GM18507 (cell line): ENCODE measurements around the gene CACNA1C.
"Not testable (repeated sequence)": the region's sequence is repeated elsewhere in the genome, so short reads cannot be mapped to it uniquely, and the experiment has no call there.

ENCODE experiments used
- DNase-seq: peaks from one replicate; pipeline ENCODE4 v3.0.0; 2011; ENCODE audit warnings: low read depth; ENCODE audit not compliant: insufficient read length; ENCODE audit errors: extremely low spot score
- FAIRE-seq: peaks from 2 replicates; lab custom pipeline; 2011; peaks lifted over from hg19 to GRCh38; lab: Jason Lieb, UNC

The CACNA1C gene

DNA sequence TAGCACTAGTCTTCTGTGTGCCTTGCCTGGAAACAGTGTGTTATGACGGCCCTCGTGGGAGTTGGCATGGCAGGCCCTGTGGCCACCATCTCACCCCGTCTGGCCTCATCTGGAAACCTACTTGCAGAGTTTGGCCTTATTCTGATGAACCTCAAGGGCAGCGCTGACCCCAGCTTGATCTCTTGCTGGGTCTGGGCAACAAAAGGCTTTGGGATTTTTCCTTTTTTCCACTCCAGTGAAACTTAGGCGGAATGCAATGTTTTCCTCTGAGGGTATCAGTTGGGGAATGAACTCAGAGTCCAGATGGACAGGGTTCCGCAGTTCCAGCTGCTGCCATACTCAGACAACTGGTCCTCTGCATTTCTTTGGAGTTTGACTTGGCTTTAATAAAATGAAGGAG lies 15.9 kb downstream of the CACNA1C start:
- no peak for DNase-seq
- no peak for FAIRE-seq

DNA sequence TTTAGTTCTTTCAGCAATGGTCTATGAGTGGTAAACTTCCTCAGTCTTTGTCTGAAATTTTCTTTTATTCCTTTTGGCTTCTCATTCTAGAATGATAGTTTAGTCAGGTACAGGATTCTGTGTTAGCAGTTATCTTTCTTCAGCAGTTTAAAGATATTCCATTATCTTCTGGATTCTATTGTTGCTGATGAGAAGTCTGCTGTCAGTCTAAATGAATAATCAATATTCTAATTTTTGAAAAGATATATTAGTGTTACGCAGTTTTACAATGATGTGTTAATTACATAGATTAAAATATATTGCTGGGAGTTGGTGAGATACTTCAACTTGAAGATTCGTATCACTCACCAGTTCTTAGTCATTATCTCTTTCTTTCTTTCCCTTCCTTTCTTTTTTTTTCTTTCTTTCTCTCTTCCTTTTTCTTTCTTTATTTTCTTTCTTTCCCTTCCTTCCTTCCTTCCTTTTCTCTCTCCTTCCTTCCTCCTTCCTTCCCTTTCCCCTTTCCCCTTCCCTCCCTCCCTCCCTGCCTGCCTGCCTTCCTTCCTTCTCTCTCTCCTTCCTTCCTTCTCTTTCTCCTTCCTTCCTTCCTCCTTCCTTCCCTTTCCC lies 17.8 kb downstream of the CACNA1C start:
- FAIRE-seq = no peak
- no peak for DNase-seq

- DNase-seq (no peak), FAIRE-seq (no peak)
Observed at GRCh38 chr12:2074792-2075191, 22.0 kb downstream of the CACNA1C start.

GRCh38 chr12:2075508-2076195 lies 22.9 kb downstream of the CACNA1C start:
- no peak for FAIRE-seq

GRCh38 chr12:2076196-2076570 lies 23.4 kb downstream of the CACNA1C start:
- FAIRE-seq (no peak), DNase-seq (no peak)

More at GRCh38 chr12:2075508-2076195, 22.9 kb downstream of the CACNA1C start:
- DNase-seq = no peak

GRCh38 chr12:2076728-2077127 lies 23.9 kb downstream of the CACNA1C start:
- DNase-seq (no peak), FAIRE-seq (no peak)

DNA sequence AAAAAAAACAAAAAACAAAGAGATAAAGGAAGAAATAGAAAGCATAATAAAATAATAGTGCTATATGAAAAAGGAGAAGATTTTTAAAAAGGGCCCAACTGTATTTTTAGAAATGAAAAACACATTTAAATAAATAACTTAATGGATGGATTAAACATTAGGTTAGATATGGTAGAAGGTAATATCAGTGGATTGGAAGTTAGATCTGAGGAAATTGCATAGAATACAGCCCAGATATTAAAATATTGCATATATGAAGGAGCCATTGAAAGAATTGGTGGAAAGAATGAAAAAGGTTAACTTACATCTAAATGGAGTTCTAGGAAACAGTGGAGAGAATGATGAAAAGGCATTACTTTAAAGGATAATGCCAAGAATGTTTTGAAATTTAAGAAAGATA lies 27.8 kb downstream of the CACNA1C start:
- DNase-seq (no peak), FAIRE-seq (no peak)

DNA sequence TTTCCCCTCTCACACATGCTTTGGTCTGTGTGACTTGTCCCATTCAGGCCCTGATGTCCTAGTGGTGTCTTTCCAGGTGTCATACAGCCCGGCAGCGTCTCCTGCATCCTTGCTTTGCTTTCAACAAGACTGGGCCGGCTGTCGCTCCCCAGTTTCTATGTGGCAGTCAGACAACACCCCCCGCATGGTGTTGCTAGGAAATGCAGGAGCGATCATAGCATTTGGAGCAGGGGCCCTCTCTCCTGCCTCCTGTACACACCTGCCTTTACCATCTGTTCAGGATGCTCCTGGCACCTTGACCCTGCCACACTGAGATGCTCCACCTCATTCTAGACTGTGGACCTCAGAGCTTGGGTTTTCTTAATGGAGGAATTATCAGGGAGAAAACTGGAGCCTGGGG lies 29.5 kb downstream of the CACNA1C start:
- DNase-seq (no peak), FAIRE-seq (no peak)

DNA sequence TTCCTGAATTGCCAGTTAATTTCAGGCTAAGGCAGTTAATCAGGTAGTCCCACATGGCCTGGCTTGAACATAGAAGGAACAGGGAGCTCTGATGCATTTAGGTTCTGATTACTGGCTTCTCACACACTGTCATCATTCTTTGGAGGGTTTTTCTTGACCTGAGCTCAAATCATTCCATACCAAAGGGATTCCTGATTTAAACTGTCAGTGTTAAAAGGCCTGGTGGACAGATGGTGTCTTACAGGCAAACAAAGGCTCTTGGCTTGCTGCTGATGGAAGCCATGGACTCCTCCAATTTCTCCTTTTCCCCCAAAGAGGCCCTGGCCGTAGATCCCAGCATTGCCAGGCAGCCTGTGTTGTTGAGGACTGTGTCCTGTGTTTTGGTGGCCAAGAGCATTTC lies 30.2 kb downstream of the CACNA1C start:
- no peak for DNase-seq
- no peak for FAIRE-seq

DNA sequence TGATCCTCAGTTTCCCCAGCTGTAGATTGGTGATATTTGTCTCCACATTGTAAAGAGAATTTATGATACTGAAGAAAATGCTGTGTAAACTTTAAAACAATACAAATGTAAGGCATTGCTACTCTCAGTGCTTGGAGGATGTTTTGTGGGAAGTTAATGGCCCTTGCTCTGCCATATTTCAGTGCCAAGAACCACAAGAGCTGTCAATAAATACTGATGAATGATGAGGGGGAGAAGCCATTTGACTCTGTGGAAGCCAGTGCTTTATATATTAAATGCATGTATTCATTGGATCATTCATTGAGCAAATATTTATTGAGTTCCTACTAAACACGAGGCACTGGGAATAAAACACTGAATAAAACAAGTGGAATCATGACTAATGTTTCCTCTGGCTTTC lies 30.8 kb downstream of the CACNA1C start:
- DNase-seq (no peak), FAIRE-seq (no peak)

DNA sequence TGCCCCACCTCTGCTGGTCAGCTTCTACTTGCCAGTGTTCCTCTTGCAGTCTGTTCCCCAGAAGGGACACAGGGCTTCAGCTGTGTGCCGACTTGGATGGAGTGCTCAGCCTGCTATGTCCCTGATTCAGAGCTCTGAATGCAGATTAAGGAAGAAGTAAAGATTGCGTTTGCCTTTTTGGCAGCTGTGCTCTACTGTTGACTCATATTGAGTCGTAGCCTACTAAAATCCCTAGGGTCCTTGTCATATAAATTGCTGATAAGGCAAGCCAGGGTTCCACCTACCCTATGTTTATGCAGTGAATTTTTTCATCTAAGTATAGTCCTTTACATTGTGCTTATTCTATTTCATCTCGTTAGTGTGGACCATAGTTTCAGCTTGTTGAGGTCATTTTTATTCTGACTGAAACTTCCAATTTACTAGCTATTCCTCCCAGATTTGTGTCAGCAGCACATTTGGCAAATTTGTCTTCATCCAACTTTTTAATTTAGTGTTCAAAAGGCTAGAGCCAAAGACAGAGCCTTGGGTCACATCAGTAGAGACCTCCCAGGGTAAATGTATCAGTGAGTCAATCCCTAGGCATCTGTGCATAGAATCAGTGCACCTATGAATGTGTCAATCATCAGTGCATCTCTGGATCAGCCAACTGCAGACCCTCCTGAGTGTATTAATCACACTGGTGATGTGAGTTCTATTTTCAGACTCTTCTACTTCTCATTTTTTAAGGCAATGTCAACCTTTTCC lies 31.9 kb downstream of the CACNA1C start:
- FAIRE-seq = no peak
- no peak for DNase-seq

GRCh38 chr12:2092354-2092753 lies 39.6 kb downstream of the CACNA1C start:
- no peak for FAIRE-seq

DNA sequence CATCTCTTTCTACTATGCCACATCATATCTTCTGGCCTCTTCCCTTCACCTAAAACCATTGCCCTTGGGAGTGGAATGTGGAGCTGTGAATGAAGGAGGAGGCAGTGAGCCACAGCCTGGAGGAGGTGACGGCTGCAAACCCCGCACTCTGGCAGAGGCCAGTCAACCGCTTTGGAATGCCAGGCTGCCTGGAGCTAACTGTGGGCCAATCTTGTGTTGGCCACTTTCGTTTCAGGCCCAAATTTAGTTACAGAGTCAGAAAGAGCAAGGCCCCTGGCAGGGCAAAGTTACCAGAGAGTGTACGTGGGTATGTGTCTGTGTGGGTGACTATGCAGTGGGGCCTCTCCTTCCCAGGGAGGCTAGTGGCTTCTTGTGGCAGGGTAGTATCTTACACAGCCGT lies 40.1 kb downstream of the CACNA1C start:
- no peak for FAIRE-seq
- DNase-seq = no peak

More at GRCh38 chr12:2092354-2092753, 39.6 kb downstream of the CACNA1C start:
- DNase-seq = no peak

- DNase-seq (no peak), FAIRE-seq (no peak)
Observed at GRCh38 chr12:2094597-2094996, 41.8 kb downstream of the CACNA1C start.

DNA sequence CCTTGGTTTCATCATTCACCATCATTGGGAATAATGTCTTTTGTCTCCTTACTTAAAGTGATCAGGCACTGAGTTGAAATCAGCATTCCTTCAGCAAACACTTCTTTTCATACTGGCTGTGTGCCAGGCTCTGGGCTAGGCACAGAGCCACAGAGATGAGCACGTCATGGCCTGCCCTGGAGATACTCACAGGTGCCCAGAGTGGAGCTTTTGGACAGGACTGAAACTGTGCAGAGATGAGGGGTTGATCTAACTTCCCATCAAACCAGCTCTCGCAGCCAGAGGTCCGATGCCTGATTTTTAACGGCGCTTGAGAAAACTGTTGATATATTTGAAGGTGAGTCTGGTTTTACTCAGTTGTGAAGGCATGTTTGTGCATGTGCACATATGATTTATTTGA lies 43.1 kb downstream of the CACNA1C start:
- no peak for DNase-seq
- no peak for FAIRE-seq

DNA sequence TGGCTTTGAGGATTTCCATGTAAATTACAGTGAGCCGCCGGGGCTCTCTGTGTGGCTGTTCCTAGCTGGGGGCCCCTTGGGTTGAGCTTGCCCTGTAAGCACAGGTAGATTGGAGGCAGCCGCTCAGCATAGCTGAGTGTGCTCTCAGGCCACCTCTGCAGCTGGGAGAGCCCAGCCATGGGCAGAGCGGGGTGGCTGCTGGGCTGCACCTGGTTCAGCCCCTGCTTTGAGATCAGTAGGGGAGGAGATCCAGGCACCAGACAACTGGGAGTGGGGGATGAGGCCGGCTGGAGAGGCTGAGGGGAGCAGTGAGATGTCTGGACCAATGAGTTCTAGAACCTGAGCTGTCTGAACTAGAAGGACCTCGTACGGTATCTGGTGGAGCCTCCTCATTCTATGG lies 44.8 kb downstream of the CACNA1C start:
- no peak for DNase-seq

GRCh38 chr12:2098852-2099251 lies 46.1 kb downstream of the CACNA1C start:
- no peak for FAIRE-seq
- DNase-seq = no peak

More for the DNA sequence above, 44.8 kb downstream of the CACNA1C start:
- no peak for FAIRE-seq

- FAIRE-seq (no peak), DNase-seq (no peak)
Observed at GRCh38 chr12:2099595-2099994, 46.8 kb downstream of the CACNA1C start.

DNA sequence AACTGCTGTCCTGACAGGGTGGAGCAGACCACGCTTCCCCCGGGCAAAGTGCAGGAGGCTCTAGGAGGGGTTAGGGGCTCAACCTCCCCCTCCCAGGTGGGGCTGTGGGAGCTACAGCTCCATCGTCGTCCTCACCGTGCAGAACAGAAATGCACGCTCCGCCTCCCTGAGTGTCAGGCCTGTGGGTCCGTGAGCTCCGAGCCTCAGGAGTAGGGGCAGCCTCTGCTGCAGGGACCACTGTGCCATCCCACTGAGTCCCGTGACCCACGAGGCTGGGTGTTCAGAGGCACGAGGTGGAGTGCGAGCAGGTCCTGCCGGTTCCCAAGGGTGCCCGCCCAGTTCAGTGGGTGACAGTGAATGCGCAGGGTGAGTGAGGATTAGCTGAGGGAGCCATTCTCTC lies 48.6 kb downstream of the CACNA1C start:
- DNase-seq (no peak), FAIRE-seq (no peak)

- FAIRE-seq (no peak), DNase-seq (no peak)
Observed at GRCh38 chr12:2101771-2102170, 49.0 kb downstream of the CACNA1C start.

GRCh38 chr12:2102736-2103135 lies 49.9 kb downstream of the CACNA1C start:
- FAIRE-seq, DNase-seq: not testable (repeated sequence)
